NCI-H69 (cell line): ENCODE results near the gene FRAS1.
"Not testable (repeated sequence)": the region's sequence is repeated elsewhere in the genome, so short reads cannot be mapped to it uniquely, and the experiment has no call there.

Experiments
- DNase-seq: peaks from one replicate; lab custom pipeline; 2025; lab: John Stamatoyannopoulos, UW

The FRAS1 gene

DNA sequence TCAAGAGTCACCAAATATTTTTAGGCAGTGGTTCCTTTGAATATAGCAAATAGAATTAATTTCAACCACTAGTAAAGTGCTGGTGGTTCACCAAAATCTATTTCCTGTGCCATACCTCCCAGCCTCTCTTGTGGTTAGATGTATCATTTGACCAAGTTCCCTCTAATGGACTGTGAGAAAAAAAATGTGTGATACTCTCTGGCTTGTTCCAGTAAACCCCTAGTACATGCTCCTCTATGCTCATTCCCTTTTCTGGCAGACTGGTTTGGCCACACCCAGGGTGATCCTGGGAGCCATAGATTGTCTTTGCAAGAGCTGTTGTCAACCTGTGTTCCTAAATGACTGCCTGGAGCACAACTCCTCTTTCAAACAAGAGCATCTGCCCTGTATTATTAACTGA is 109.5 kb downstream of the FRAS1 start:
- peak; percentile 92 for DNase-seq

DNA sequence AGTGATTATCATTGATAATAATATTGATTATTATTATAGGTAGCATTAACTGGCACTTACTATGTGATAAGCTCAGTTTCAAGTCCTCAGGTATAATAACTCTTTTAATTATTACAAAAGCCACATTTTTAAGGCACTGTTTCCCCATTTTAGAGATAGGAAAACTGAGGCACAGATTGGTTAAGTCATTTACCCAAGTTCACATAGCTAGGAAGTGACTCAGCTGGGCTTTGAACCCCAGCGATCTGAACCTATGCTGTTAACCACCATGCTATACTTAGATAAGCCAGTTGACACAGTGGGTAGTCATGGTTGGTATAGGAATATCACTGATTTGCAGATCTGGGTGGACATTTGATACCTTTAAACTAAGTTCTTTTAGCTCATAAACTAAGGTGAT is 110.4 kb downstream of the FRAS1 start:
- peak; percentile 61 for DNase-seq

GRCh38 chr4:78168029-78168428 is 110.9 kb downstream of the FRAS1 start:
- DNase-seq: peak; percentile 94

DNA sequence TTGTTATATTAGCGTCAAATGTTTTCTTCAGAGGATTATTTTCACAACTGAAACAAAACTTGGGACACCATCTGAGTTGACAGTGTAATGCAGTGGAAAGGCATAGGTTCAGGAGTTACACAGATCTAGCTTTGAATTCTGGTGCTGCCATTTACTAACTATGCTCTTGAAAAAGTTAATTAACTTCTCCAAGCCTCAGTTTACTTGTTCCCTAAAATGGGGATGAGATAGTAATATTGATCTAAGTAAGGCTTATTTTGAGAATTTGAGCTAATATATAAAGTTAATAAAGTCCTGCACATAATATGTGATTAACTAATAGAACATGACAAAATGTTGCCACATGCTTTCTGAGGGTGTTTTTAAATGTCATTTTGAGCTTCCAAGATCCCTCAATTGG is 112.6 kb downstream of the FRAS1 start:
- no peak for DNase-seq

- DNase-seq: peak; percentile 43
Observed at GRCh38 chr4:78171482-78171881, 114.4 kb downstream of the FRAS1 start.

GRCh38 chr4:78174891-78175290 is 117.8 kb downstream of the FRAS1 start:
- peak; percentile 76 for DNase-seq

GRCh38 chr4:78179196-78179595 is 122.1 kb downstream of the FRAS1 start:
- DNase-seq: no peak

DNA sequence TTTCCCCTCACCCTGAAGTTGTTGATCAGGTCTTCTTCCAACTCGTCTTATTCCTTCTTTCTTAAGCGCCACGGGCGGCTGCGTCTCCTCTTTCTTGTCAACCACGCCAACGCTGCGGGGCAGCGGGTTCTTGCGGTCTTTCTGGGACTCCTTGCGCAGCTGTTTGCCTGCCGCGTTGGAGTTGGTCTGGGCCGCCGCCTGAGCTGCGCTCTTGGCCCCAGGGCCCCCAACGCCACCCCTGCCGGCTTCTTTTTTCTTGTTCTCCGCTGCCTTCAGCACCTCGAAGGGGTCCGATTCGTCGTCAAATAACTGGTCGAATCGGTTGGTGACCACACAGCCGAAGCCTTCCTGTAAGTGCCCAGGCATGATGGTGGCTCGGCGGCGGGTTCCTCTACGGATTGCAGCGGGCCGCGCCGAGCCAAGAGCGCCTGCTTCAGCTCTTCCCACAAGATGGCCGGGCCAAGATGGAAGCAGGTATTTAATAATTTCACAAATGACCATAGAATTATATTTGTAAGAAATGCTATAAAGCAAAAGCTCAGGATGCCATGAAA is 124.6 kb downstream of the FRAS1 start:
- DNase-seq: not testable (repeated sequence)

GRCh38 chr4:78184584-78184983 is 127.5 kb downstream of the FRAS1 start:
- DNase-seq: no peak

- no peak for DNase-seq
Observed at GRCh38 chr4:78185117-78185516, 128.0 kb downstream of the FRAS1 start.

DNA sequence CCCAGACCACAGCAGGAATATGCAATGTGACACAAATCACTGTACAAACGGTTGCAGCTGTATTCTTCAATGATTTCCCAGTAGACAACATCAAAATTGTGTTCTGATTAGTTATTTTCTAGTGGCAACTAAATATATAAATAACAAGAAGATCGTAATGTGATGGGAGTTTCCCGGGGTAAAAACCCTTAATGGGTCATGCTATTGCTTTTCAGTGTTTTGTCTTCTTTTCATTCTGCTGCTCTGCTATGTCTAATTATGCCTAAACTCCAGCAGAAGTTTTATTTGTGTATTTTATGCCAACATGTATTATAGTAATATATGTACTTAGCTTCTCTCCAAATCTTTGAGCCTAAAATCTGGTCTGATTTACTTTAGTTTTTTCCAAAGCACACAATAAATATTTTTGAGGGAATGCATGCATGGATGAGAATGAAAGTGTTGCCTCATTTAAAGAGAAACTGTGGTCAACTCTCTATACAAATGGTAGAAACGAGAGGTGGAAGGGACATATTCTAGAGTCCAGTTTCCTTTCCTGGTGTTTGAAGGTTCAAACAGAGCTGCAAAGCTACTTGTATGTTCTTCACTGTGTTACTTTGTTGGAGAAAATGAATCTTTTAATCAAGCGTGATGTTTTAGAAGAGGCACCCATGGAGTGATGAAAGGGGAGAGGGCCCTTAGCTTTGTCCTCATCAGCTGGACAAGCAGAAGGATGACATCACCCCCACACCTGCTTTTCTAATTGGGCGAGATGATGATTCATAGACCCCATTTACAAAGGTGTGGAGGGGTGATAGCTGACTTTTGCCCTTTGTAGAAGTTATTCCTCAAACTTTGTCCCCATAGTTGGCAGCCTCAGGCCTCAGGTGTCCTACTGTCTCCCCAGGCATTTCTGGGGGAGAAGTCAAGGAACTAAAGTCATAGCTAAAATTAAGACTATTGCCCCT is 129.7 kb downstream of the FRAS1 start:
- peak; percentile 23 for DNase-seq

- no peak for DNase-seq
Observed at GRCh38 chr4:78190068-78190467, 132.9 kb downstream of the FRAS1 start.

DNA sequence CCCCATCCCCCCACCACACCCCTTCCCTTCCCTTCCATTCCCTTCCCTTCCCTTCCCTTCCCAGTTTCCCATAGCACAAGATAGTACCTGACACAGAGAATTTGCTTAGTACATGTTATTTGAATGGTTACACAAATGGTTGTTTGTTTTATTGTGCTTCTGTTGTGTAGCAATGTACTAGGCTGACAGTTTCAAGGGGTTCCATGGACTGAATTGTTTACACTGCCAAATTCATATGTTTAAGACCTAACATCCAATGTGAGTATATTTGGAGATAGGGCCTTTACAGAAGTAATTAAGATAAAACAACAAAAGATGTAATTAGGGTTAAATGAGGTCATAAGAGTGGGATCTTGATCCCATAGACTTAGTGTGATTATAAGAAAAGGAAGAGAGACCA is 133.5 kb downstream of the FRAS1 start:
- DNase-seq: no peak

DNA sequence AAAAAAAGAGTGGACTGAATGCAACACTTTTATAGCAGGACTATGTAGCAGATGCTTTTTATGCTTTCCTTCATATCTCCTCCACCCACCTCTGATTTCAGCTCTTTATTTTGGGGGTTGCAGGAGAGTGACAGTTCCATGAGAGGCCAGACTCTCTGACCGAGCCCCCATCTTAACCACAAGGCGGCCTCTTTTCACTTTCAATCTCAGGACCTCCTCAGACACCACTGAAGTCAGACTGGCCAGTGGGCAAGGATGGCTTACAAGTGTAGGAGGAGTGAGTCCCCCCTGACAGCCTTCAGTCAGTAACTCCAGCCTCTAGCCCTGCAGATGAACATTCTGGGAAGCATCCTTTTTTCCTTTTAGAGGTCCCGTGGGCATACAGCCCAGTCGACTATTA is 140.8 kb downstream of the FRAS1 start:
- DNase-seq: no peak

GRCh38 chr4:78199984-78200383 is 142.9 kb downstream of the FRAS1 start:
- no peak for DNase-seq

DNA sequence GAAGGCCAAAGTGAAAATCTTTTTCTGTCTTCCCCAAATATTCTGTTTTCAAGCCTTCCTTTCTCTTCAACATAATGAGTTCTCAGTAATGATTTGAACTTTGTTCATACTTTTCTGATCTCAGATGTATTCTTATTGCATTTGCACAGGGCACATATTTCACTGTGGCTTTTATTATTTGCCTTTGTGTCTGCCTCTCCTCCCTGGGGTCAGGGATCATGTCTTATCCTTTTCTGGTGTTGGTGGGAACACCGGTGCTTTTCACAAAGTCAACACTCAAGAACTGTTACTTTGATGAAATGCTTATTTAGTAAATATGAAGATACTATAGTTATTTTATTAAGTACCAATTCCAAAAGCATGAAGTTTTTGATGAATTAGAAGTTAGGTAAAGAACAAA is 143.8 kb downstream of the FRAS1 start:
- DNase-seq: no peak

DNA sequence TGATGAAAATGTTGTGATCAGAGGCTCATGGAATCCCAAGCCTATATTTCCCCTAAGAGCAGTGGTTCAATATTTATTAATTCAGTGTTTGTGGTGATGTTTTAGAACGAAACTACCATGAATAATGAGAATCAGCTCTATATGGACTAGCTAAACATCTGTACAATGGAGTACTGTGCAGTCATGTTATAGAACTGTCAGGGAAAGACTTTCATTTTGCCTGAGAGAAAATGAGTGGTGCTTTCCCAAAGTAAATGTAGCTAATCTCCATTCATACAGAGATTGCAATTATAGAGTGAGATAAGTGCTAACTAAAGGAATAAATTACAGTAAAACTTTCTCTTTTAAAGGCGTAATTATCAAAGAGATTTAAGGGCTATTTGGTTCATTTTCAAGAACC is 147.1 kb downstream of the FRAS1 start:
- no peak for DNase-seq

DNA sequence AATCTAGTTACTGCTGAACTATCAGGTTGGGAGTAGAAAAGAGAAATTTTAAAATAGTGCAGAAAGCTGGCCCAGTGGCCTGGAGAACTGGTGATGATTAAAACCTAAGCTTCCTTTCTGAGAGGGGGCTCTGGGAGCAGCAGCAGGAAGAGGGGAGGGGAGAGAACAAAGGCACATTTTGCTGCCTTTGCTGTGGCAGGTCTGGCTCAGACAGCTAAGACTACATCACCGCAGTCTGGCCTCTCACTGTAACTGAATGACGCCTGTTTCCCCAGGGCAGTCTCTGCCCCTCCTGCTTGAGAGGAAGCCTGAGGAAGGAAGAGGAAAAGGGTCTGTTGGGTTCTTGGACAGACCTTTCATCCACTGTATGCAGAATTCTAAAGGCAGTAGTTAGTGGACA is 148.5 kb downstream of the FRAS1 start:
- peak; percentile 16 for DNase-seq

DNA sequence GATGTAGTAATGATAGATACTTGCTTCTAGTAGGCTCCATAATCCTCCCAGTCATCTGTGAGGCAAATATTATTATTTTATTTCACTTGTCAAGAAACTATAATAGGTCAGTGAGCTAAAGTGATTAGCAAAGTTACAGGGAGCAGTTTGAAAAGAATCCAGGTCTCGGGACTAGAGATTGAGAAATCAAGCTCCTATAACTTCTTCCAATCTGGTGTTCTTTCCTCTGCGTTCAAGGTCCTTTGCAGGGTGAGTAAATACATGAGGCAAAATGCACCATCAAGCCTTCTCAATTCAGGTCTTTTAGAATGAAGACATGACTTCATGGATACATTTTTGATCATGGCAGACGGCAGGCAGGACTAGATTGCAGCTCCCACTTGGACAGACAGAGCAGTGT is 150.4 kb downstream of the FRAS1 start:
- no peak for DNase-seq

DNA sequence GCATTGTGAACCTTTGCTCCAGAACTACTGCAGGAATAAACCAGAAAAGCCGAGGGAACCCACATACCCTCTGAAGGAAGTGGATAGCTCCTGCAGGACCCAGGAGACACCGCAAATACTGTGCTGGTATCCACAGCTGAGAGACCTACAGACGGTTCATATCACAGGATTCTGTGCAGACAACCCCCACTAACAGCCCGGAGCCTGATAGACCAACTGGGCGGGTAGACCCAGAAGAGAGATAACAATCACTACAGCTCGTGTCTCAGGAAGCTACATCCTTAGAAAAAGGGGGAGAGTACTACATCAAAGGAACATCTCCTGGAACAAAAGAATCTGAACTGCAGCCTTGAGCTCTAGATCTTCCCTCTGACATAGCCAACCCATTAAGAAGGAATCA is 150.8 kb downstream of the FRAS1 start:
- no peak for DNase-seq

DNA sequence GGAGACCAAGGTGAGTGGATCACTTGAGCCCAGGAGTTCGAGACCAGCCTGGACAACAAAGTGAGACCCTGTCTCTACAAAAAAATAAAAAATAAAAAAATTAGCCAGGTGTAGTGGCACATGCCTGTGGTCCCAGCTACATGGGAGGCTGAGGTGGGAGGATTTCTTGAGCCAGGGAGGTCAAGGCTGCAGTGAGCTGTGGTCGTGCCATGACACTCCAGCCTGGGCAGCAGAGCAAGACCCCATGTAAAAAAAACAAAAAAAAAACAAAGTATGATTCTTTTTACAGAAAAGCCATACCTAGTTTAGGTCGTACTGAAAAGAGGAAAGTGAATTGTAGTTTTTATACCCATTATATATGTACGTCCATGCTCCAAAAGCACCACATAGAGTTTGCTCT is 151.8 kb downstream of the FRAS1 start:
- not testable (repeated sequence) for DNase-seq

DNA sequence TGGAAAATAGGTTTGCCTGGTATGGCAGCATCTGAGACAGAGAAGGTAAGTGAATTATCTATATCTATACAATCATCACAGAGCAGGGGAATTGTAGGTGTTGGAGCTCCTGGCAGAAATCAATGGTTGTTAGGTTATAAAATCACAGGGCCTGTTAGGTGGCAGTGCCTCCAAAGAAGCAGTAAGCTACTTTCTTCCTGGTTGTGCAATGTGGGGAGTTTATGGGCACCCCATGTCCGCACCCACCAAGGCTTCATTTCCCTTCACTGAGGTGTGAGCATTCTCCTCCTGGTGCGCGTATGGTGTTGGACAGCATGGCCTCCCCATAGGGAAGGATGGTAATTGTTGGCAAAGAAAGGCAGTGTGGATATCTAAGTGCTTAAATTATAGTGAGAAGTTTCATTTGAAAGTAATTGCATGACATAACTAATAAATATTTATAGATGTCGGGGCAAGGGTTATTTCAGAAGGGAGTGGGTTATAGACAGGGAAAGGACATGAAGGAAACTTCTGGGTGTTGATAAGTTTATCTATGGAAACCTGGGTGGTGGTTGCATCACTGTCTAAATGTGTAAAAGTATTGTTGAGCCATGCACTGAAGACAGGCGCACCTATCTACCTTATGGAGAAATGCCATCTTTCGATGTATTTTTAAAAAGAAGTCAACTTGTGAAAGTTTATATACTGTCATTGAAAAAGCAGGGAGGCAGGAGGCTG is 153.7 kb downstream of the FRAS1 start:
- no peak for DNase-seq

DNA sequence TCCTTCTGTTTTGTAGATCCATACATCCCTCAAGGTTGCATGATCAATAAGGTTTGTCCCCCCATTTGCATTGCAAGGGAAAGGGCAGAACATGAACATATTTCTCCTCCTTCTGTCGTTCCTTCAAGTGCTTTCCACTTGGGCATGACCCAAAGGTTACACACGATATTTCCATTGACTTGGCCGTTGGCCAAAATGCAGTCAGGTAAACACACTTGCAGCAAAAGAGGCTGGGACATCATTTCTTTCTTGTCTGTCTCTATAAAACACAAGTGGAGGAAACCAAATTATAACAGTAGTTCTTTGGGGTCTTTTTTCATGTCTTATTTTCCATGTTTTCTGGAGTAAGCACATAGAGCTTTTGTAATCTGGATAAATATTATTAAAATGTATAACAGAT is 156.1 kb downstream of the FRAS1 start:
- peak; percentile 73 for DNase-seq
